ENCODE results near the gene ADAT3. TPM values are rescaled to one million over a fixed set of nuclear protein-coding genes. Genes with fewer than 3 reads are reported as not detected.

Gene ADAT3
- total and polyA plus RNA-seq, 2 of the 4 experiments (the other 2 are of a cell fraction): 0.36 to 2.8 TPM

GRCh38 chr19:1911995-1912394 is 6.8 kb downstream of the ADAT3 start:
- DNase-seq: no peak
- H2AK9ac ChIP-seq (replicated peaks; ENCODE audit: low read depth, low read length, poor library complexity): no peak overlapping the region
- H3K4ac ChIP-seq (ENCODE audit: low read depth, low read length): no peak overlapping the region
- H2AK5ac ChIP-seq (ENCODE audit: low read depth, low read length): no peak overlapping the region
- peaks cover 60% of the 10 kb centered on the region for H4K20me1 ChIP-seq (ENCODE audit: insufficient read depth, low read length)
- H3K27ac ChIP-seq (ENCODE audit: insufficient read depth, low read length): no peak overlapping the region
- no TSS peak for BruUV-seq (replicated peaks)
- no peaks in the 10 kb centered on the region for H3K9me3 ChIP-seq (ENCODE audit: control insufficient read depth, insufficient read depth, low read length)
- H2BK20ac ChIP-seq (ENCODE audit: low read depth, low read length): no peak overlapping the region
- H3K4me3 ChIP-seq (ENCODE audit: insufficient read depth, low read depth, low read length): no peak overlapping the region
- peaks cover 20% of the 10 kb centered on the region; the same call in 1 of the 2 replicates for H3K36me3 ChIP-seq (ENCODE audit: control insufficient read depth, insufficient read depth, low read length)
- H3K4me1 ChIP-seq (ENCODE audit: control insufficient read depth, insufficient read depth, low read length): peaks cover 7% of the 10 kb centered on the region
- ATAC-seq (ENCODE audit: low read depth): no peak
- no peak overlapping the region for H2AFZ ChIP-seq (replicated peaks; ENCODE audit: low read length, poor library complexity)
- CTCF ChIA-PET: no interaction called here
- no peak overlapping the region for H4K5ac ChIP-seq (ENCODE audit: low read depth, low read length)
- H2BK15ac ChIP-seq (ENCODE audit: low read depth, low read length): no peak overlapping the region
- H3K27me3 ChIP-seq (ENCODE audit: control insufficient read depth, insufficient read depth, low read length): no peaks in the 10 kb centered on the region
- H3K79me1 ChIP-seq (ENCODE audit: low read depth in 1 of 2, low read length in 2 of 2): peaks cover 11 to 69% of the 10 kb centered on the region in 2 experiments; a peak in 3 of 4 replicates
- no peak overlapping the region for H3K18ac ChIP-seq (ENCODE audit: low read depth, low read length)
- H3K56ac ChIP-seq (ENCODE audit: extremely low read depth, insufficient read depth, low read length): no peak overlapping the region
- intact Hi-C loops (cut with micrococcal nuclease): no loop called here
- TF ChIP-seq CTCF (conservative IDR thresholded peaks at IDR 0.05; ENCODE audit: low read depth, low read length): no peak
- TF ChIP-seq BHLHE40 (IDR thresholded peaks at IDR 0.05; ENCODE audit: low read depth, low read length): no peak
- TF ChIP-seq POLR2A (IDR thresholded peaks at IDR 0.05; ENCODE audit: low read depth, low read length): no peak
- TF ChIP-seq RCOR1 (IDR thresholded peaks at IDR 0.05; ENCODE audit: insufficient replicate concordance, low read length): no peak
- no peak for TF ChIP-seq FOS (IDR thresholded peaks at IDR 0.05; ENCODE audit: low read depth, low read length)
- TF ChIP-seq ELK1 (IDR thresholded peaks at IDR 0.05; ENCODE audit: borderline replicate concordance, low read depth, low read length): no peak
- no peak for TF ChIP-seq CEBPB (IDR thresholded peaks at IDR 0.05; ENCODE audit: low read depth, low read length)
- no peak for TF ChIP-seq RAD21 (IDR thresholded peaks at IDR 0.05; ENCODE audit: low read length)
- TF ChIP-seq MAZ (IDR thresholded peaks at IDR 0.05; ENCODE audit: borderline replicate concordance, low read depth, low read length): no peak
- no peak for TF ChIP-seq NFE2L2 (IDR thresholded peaks at IDR 0.05; ENCODE audit: low read depth, low read length)
- TF ChIP-seq RFX5 (IDR thresholded peaks at IDR 0.05; ENCODE audit: low read depth, low read length): no peak
- TF ChIP-seq USF2 (IDR thresholded peaks at IDR 0.05; ENCODE audit: low read depth, low read length): no peak
- TF ChIP-seq MXI1 (IDR thresholded peaks at IDR 0.05; ENCODE audit: borderline replicate concordance, low read depth, low read length): no peak
- no peak overlapping the region for H4K8ac ChIP-seq (ENCODE audit: low read depth in 2 of 2, low read length in 2 of 2)
- H4K91ac ChIP-seq (ENCODE audit: insufficient read depth, low read depth, low read length): no peak overlapping the region
- WGBS, 2 experiments (ENCODE audit: extremely low coverage in 2 of 2, insufficient read length in 1 of 2): 98% methylated on average over 8 of the region's 37 CpGs; no CpG with 5 or more reads in 1 of the 2 experiments
- no peak overlapping the region for H3K14ac ChIP-seq (replicated peaks; ENCODE audit: low read depth, low read length)
- dilution Hi-C loops (cut with HindIII; ENCODE audit: low sequenced_read_pairs, unreplicated experiment): no loop called here
- peaks cover 2% of the 10 kb centered on the region; the same call in 1 of the 2 replicates for H3K9me1 ChIP-seq (ENCODE audit: insufficient read depth, low read length)
- no peak overlapping the region for H3K23ac ChIP-seq (ENCODE audit: low read depth, low read length)
- no peak overlapping the region for H2BK5ac ChIP-seq (ENCODE audit: low read depth, low read length, poor library complexity, severe bottlenecking)
- in situ Hi-C loops (cut with MboI; ENCODE audit: low sequenced_read_pairs): no loop called here
- H2BK120ac ChIP-seq (ENCODE audit: low read depth, low read length): no peak overlapping the region
- POLR2A ChIA-PET (ENCODE audit: unreplicated experiment): no interaction called here
- no peak overlapping the region for H3K9ac ChIP-seq (ENCODE audit: low read depth, low read length)
- H3K4me2 ChIP-seq (ENCODE audit: low read depth, low read length): no peak overlapping the region

Data from IMR-90 (cell line).